Breast epithelium (tissue), 4 donors: ENCODE measurements around the gene HAT1. TPM values are rescaled to one million over a fixed set of nuclear protein-coding genes. Genes with fewer than 3 reads are reported as not detected.

Source experiments
- DNase-seq, 2 donors: peaks; one replicate each; pipeline ENCODE4 v3.0.0-alpha.2; 2019; ENCODE audit warnings: low spot score in 2 of 2
- H3K27ac ChIP-seq, 2 donors: fragments of 200-600 bp; sonication (generic) in 1 of 2; one replicate each; pipeline ENCODE4 v1.5.1; 2016 to 2019; ENCODE audit warnings: mild to moderate bottlenecking in 1 of 2
- H3K27me3 ChIP-seq, 2 donors: fragments of 200-600 bp; sonication (generic) in 1 of 2; one replicate each; pipeline versions ENCODE4 v1.5.1 to v1.6.0; 2017 to 2019; ENCODE audit warnings: control low read depth in 1 of 2, mild to moderate bottlenecking in 1 of 2
- H3K36me3 ChIP-seq: fragments of 200-600 bp; one replicate; pipeline ENCODE4 v1.5.1; 2019
- H3K4me1 ChIP-seq, 2 donors: fragments of 200-600 bp; sonication (generic); one replicate each; pipeline ENCODE4 v1.5.1; 2016 to 2019; ENCODE audit warnings: control low read depth in 1 of 2
- H3K4me3 ChIP-seq, 3 donors: fragments of 200-600 bp; sonication (generic); 1 replicate in 2 of 3; 2 replicates in 1 of 3; pipeline ENCODE4 v1.5.1; 2016 to 2019; ENCODE audit warnings: mild to moderate bottlenecking in 3 of 3, moderate library complexity in 2 of 3
- H3K9me3 ChIP-seq, 2 donors: fragments of 200-600 bp; sonication (generic) in 1 of 2; one replicate each; pipeline ENCODE4 v1.5.1; 2016 to 2019; ENCODE audit warnings: control low read depth in 1 of 2
- POLR2A ChIP-seq: fragments of 450-650 bp; IDR thresholded peaks from one replicate; pipeline ENCODE4 v1.6.1; 2016; ENCODE audit warnings: antibody characterized with exemption, mild to moderate bottlenecking, moderate library complexity
- POLR2AphosphoS5 ChIP-seq, 3 donors: sonication (generic); formaldehyde crosslinking; IDR thresholded peaks; one replicate each; pipeline ENCODE4 v1.6.1; 2017; ENCODE audit warnings: antibody characterized with exemption in 3 of 3
- intact Hi-C: fragments of 100-400 bp; cut with DNase I; formaldehyde crosslinking; loops from one replicate; pipeline ENCODE4 v1.15.1; 2023; ENCODE audit warnings: low total_unique reads
- total RNA-seq, 3 donors: library from RNA; depleted of rRNA; stranded (reverse); fragments of >200 nt; gene quantifications; one replicate each; pipeline ENCODE4 v1.1.0, GENCODE V29; 2016
- TF ChIP-seq, protein P1 (sequence below), 3 donors: fragments of 450-650 bp; IDR thresholded peaks; one replicate each; pipeline ENCODE4 v1.5.1; 2016 to 2017; ENCODE audit warnings: antibody characterized with exemption in 3 of 3, mild to moderate bottlenecking in 3 of 3, moderate library complexity in 3 of 3

HAT1 gene
- total RNA-seq, 3 donors from 2014 or later, result 24.0 to 53.4 (median 35.4) TPM

DNA sequence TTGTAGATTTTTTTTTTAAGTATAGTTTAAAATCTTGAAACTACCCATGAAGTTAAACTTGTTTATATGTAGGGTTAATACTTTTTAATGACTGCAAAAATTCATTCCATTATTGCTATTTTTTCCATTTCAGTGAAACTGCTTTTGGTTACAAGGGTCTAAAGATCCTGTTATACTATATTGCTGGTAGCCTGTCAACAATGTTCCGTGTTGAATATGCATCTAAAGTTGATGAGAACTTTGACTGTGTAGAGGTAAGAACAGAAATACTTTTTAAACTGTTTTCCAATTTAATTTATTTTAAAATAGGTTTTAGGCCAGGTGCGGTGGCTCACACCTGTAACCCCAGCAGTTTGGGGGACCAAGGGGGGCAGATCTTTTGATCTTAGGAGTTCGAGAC is 30.5 kb downstream of the HAT1 start:
- Histone ChIP-seq H3K9me3 (no peaks in the 10 kb centered on the region), H3K36me3 (no peaks in the 10 kb centered on the region), H3K27ac (no peak overlapping the region), H3K27me3 (no peaks in the 10 kb centered on the region), H3K4me1 (no peaks in the 10 kb centered on the region), H3K4me3 (no peak overlapping the region)
- no peak for DNase-seq
- no peak for TF ChIP-seq POLR2A
- TF ChIP-seq POLR2AphosphoS5 (IDR thresholded peaks at IDR 0.05), result no peak
- TF ChIP-seq, protein P1, sequence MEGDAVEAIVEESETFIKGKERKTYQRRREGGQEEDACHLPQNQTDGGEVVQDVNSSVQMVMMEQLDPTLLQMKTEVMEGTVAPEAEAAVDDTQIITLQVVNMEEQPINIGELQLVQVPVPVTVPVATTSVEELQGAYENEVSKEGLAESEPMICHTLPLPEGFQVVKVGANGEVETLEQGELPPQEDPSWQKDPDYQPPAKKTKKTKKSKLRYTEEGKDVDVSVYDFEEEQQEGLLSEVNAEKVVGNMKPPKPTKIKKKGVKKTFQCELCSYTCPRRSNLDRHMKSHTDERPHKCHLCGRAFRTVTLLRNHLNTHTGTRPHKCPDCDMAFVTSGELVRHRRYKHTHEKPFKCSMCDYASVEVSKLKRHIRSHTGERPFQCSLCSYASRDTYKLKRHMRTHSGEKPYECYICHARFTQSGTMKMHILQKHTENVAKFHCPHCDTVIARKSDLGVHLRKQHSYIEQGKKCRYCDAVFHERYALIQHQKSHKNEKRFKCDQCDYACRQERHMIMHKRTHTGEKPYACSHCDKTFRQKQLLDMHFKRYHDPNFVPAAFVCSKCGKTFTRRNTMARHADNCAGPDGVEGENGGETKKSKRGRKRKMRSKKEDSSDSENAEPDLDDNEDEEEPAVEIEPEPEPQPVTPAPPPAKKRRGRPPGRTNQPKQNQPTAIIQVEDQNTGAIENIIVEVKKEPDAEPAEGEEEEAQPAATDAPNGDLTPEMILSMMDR (IDR thresholded peaks at IDR 0.05), result no peak
- intact Hi-C loops, result no loop called here

DNA sequence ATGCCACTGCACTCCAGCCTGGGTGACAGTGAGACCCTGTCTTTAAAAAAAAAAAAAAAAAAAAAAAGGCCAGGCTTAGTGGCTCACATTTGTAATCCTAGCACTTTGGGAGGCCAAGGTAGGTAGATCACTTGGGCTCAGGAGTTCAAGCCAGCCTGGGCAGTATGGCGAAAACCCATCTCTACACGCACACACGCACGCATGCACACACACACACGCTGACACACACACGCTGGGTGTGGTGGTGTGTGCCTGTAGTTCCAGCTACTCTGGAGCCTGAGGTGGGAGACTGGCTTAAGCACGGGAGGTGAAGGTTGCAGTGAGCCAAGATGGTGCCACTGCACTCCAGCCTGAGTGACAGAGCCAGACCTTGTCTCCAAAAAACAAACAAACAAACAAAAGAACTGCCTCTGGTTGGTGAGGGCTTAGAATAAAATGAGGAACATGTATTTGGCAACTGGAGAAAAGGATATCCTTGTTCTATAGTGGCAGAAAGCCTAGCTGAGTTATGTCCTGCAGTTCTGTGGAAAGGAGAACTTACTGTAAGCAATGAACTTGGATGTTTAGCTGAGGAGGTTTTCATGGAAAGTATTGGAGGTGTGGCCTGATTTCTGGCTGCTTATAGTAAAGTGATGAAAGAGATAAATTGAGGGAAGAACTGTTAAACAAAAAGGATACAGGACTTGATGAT is 34.0 kb downstream of the HAT1 start:
- no peak for DNase-seq
- H3K27me3 ChIP-seq, result no peaks in the 10 kb centered on the region
- no peak for TF ChIP-seq POLR2AphosphoS5 (IDR thresholded peaks at IDR 0.05)
- TF ChIP-seq, protein P1 (IDR thresholded peaks at IDR 0.05), result no peak
- TF ChIP-seq POLR2A, result no peak
- no peak overlapping the region for H3K4me3 ChIP-seq
- intact Hi-C loops, result no loop called here
- H3K4me1 ChIP-seq, result no peaks in the 10 kb centered on the region
- H3K9me3 ChIP-seq, result no peaks in the 10 kb centered on the region
- H3K36me3 ChIP-seq, result no peaks in the 10 kb centered on the region
- H3K27ac ChIP-seq, result no peak overlapping the region

DNA sequence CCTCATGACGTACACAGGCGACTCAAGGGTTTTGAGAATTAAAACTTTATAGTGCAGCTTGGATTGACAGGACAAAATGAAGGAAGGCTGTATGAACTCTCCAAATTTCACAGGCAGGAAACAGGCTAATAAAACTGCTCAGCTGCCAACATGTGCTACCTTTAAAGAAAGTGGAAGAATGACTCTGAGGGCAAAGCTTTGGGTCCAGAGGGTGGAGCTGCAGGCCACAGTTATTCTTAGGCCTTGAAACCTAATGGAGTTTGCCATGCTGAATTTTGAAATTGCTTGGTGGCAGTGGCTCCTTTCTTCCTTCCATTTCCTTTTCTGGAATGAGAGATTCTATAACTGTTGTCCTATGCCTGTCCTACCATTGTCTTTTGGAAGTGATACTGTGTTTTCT is 34.8 kb downstream of the HAT1 start:
- DNase-seq, result no peak
- Histone ChIP-seq H3K9me3 (no peaks in the 10 kb centered on the region), H3K4me1 (no peaks in the 10 kb centered on the region), H3K36me3 (no peaks in the 10 kb centered on the region), H3K27ac (no peak overlapping the region), H3K4me3 (no peak overlapping the region), H3K27me3 (no peaks in the 10 kb centered on the region)
- intact Hi-C loops, result no loop called here
- TF ChIP-seq POLR2AphosphoS5 (IDR thresholded peaks at IDR 0.05), result no peak
- TF ChIP-seq, protein P1 (IDR thresholded peaks at IDR 0.05), result no peak
- TF ChIP-seq POLR2A, result no peak

DNA sequence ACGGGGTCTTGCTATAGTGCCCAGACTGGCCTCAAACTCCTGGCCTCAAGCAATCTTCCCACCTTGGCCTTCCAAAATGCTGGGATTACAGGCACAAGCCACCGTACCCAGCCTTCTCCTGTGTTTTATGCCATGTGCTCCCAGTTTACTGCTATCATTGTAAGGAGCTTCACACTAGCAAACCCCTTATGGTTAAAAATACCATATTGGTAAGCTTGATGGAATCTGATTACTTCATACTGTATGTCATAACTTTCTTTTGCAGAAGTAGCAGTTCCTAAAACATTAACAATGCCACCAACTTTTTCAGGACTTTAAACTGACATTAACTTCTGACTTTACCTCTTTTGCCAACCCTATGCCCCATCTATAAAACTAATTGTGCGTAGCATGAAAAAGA is 36.2 kb downstream of the HAT1 start:
- TF ChIP-seq POLR2A (no peak), POLR2AphosphoS5 (IDR thresholded peaks at IDR 0.05) (no peak)
- TF ChIP-seq, protein P1 (IDR thresholded peaks at IDR 0.05), result no peak
- intact Hi-C loops, result no loop called here
- H3K4me1 ChIP-seq, result no peaks in the 10 kb centered on the region
- no peaks in the 10 kb centered on the region for H3K27me3 ChIP-seq
- H3K27ac ChIP-seq, result no peak overlapping the region
- H3K9me3 ChIP-seq, result no peaks in the 10 kb centered on the region
- DNase-seq, result no peak
- no peaks in the 10 kb centered on the region for H3K36me3 ChIP-seq
- H3K4me3 ChIP-seq, result no peak overlapping the region

DNA sequence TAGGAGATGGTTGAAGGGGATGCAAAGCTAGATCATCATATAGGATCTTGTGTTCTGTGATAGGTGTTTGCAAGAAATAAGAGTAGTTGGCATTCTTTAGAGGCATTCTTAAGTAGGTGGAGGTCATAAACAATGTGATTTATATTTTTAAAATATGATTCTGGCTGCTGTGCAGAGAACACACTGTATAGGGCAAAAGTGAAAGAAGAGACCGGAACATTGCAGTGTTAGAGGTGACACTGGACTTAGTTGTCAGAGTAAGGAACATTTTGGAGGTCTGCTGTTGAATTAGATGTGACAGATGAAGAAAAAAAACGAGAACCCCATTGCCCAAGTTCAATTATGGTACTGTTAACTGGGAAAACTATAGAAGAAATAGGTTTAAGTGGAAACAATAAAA is 37.7 kb downstream of the HAT1 start:
- TF ChIP-seq, protein P1 (IDR thresholded peaks at IDR 0.05), result no peak
- TF ChIP-seq POLR2AphosphoS5 (IDR thresholded peaks at IDR 0.05) (no peak), POLR2A (no peak)
- H3K4me1 ChIP-seq, result no peaks in the 10 kb centered on the region
- H3K36me3 ChIP-seq, result no peaks in the 10 kb centered on the region
- H3K4me3 ChIP-seq, result no peak overlapping the region
- no peak for DNase-seq
- intact Hi-C loops, result no loop called here
- H3K9me3 ChIP-seq, result no peaks in the 10 kb centered on the region
- no peaks in the 10 kb centered on the region for H3K27me3 ChIP-seq
- no peak overlapping the region for H3K27ac ChIP-seq
